NB4 (cell line): Measurements from ENCODE around the gene NBEAL2.

ENCODE experiments used
- DNase-seq: peaks from one replicate; pipeline ENCODE4 v3.0.0; 2010; ENCODE audit warnings: low read depth
- H3K4me3 ChIP-seq: one replicate; pipeline ENCODE4 v1.5.1; 2011; ENCODE audit warnings: mild to moderate bottlenecking, low read depth, low read length, moderate library complexity
- MYC ChIP-seq: IDR thresholded peaks from 2 replicates; pipeline ENCODE4 v1.6.1; 2011; ENCODE audit warnings: low read depth, low read length
- POLR2A ChIP-seq: IDR thresholded peaks from 2 replicates; pipeline ENCODE4 v1.6.1; 2011; ENCODE audit warnings: mild to moderate bottlenecking; ENCODE audit not compliant: insufficient read length; ENCODE audit errors: extremely low read depth
- TF ChIP-seq, protein P1 (sequence below): IDR thresholded peaks from one replicate; pipeline ENCODE4 v1.5.1; 2012; ENCODE audit warnings: low read depth, low read length
- TF ChIP-seq, protein P2 (sequence below): IDR thresholded peaks from 2 replicates; pipeline ENCODE4 v1.6.1; 2011; ENCODE audit warnings: low read depth, low read length

NBEAL2 gene

DNA sequence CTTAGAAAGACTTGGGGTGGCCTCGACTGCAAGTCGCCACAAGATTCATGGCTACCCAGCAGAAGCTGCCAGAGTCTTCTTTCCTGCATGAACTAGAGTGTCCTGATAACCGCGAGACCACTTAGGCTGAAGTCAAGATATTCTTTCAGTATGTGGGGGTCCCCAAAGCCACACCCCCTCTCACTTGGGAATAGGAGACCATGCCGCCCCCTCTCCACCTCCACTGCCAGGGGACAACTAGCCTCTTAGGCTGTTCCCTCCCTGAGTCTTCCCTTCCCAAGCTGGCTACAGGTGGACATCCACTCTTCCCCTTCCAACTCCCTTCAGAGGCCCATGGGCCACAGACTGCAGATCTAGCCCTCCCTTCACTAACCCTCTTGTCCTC, 1.7 kb upstream of the NBEAL2 start:
- DNase-seq = no peak
- TF ChIP-seq, protein P1, sequence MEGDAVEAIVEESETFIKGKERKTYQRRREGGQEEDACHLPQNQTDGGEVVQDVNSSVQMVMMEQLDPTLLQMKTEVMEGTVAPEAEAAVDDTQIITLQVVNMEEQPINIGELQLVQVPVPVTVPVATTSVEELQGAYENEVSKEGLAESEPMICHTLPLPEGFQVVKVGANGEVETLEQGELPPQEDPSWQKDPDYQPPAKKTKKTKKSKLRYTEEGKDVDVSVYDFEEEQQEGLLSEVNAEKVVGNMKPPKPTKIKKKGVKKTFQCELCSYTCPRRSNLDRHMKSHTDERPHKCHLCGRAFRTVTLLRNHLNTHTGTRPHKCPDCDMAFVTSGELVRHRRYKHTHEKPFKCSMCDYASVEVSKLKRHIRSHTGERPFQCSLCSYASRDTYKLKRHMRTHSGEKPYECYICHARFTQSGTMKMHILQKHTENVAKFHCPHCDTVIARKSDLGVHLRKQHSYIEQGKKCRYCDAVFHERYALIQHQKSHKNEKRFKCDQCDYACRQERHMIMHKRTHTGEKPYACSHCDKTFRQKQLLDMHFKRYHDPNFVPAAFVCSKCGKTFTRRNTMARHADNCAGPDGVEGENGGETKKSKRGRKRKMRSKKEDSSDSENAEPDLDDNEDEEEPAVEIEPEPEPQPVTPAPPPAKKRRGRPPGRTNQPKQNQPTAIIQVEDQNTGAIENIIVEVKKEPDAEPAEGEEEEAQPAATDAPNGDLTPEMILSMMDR = no peak
- TF ChIP-seq, protein P2, sequence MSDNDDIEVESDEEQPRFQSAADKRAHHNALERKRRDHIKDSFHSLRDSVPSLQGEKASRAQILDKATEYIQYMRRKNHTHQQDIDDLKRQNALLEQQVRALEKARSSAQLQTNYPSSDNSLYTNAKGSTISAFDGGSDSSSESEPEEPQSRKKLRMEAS = no peak
- TF ChIP-seq MYC = no peak
- no peak for TF ChIP-seq POLR2A
- H3K4me3 ChIP-seq = no peak overlapping the region

DNA sequence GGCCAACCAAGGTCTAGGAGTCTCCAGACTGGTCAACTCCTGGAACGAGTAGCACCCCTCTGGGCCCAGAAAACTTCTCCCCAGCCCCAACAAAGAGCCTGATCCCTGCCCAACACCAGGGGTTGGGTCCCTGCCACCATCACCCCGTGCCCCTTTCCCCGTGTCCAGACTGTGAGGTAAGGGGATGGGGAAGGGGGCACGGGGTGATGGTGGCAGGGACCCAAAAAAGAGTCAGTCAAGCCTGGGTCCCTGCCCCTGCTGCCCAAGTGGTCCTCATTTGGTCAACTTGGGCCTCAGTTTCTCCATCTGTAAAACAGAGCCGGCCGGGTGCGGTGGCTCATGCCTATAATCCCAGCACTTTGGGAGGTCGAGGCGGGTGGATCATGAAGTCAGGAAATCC, 1.1 kb upstream of the NBEAL2 start:
- H3K4me3 ChIP-seq = no peak overlapping the region
- DNase-seq = no peak
- TF ChIP-seq POLR2A = no peak
- TF ChIP-seq MYC = no peak
- TF ChIP-seq, protein P1 = no peak

DNA sequence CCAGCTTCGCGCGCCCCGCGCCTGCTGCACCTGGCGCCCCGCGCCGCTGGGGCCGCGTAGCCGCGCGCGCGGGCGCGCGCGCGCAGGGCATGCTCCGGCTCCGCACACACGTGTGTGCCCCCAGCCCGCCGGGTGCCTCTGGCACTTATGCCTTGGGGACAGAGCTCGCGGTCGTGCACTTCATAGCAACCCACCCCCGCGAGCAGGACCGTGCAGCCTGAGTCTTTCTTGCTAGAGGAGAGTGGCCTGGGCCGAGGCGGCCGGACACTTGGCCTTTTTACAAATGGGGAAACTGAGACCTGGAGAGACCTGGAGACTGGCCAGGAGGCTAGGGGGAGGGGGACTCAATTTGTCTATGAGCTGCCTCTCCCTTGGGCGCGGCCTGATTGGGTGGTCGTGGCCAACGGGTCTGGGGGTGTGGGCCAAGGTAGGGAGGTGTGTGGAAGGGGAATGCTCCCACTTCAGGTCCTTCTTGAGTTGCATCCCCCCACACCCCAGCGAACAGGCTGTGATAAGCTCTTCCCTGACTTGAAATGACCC, 562 bp downstream of the NBEAL2 start:
- peak; percentile 54 for DNase-seq
- TF ChIP-seq, protein P2 = peak; percentile 66; the same call in 1 of the 2 replicates
- TF ChIP-seq MYC (peak; percentile 45; the same call in 1 of the 2 replicates), POLR2A (no peak)
- TF ChIP-seq, protein P1 = no peak
- H3K4me3 ChIP-seq = peak overlapping the region; percentile 71

DNA sequence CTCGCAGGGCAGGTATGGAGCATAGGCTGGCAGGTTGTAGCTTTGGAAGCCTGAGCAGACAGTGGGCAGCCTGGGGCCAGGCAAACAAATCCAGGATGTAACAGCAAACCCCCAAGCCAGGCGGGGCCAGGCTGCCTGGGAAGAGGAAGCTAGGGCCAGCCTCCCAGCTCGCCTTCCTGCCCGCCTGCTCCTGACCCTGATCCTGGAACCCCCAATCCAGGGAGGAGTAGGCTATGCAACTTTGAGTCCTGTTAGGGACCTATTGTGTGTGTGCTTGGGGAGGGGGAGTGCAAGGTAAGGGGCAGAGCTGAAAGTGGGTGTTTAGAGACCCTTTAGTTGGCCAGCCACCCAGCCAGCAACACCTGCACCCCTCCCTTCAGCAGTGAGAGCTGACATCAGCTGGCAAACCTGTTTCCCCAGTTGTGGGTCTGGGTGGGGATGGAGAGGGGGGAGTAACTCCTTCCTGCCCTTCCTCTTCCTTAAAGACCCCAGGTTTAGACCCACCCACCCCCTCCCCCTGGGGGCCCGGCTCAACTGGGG, 2.5 kb downstream of the NBEAL2 start:
- TF ChIP-seq POLR2A (no peak), MYC (no peak)
- TF ChIP-seq, protein P2 = no peak
- TF ChIP-seq, protein P1 = no peak
- DNase-seq = no peak
- H3K4me3 ChIP-seq = no peak overlapping the region

DNA sequence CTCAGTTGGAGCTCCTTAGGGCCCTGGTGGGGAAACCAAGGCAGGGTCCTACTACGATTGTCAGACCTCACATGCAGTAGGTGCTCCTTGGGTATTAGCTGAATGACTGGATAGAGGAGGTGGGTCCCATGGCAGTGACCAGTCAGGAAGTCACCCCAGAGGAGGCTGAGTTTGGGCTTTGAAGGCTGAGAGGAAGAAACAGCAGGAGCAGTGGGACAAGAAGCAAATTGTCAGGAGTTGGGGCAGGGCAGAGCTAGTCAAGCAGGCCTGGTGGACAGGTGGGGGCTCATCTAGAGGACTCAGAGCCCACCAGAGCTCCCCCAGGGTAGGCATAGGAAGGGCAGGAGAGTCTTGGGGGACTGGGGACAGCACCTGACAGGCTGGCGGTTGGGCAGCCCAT, 3.1 kb downstream of the NBEAL2 start:
- TF ChIP-seq, protein P1 = no peak
- TF ChIP-seq, protein P2 = no peak
- TF ChIP-seq POLR2A (no peak), MYC (no peak)
- H3K4me3 ChIP-seq = no peak overlapping the region
- DNase-seq = no peak
